ENCODE measurements around the gene USP24.

DNA sequence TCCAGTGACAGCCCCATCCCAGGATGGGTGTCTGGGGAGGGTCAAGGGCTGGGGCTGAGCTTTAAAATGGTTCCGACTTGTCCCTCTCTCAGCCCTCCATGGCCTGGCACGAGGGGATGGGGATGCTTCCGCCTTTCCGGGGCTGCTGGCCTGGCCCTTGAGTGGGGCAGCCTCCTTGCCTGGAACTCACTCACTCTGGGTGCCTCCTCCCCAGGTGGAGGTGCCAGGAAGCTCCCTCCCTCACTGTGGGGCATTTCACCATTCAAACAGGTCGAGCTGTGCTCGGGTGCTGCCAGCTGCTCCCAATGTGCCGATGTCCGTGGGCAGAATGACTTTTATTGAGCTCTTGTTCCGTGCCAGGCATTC is 151.6 kb downstream of the USP24 start:
- TF ChIP-seq, protein P1, sequence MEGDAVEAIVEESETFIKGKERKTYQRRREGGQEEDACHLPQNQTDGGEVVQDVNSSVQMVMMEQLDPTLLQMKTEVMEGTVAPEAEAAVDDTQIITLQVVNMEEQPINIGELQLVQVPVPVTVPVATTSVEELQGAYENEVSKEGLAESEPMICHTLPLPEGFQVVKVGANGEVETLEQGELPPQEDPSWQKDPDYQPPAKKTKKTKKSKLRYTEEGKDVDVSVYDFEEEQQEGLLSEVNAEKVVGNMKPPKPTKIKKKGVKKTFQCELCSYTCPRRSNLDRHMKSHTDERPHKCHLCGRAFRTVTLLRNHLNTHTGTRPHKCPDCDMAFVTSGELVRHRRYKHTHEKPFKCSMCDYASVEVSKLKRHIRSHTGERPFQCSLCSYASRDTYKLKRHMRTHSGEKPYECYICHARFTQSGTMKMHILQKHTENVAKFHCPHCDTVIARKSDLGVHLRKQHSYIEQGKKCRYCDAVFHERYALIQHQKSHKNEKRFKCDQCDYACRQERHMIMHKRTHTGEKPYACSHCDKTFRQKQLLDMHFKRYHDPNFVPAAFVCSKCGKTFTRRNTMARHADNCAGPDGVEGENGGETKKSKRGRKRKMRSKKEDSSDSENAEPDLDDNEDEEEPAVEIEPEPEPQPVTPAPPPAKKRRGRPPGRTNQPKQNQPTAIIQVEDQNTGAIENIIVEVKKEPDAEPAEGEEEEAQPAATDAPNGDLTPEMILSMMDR (conservative IDR thresholded peaks at IDR 0.05; ENCODE audit: low read length), result no peak
- no peak for TF ChIP-seq EZH2phosphoT487 (IDR thresholded peaks at IDR 0.05; ENCODE audit: borderline replicate concordance)
